ENCODE results near the gene RPS16. TPM values are rescaled to one million over a fixed set of nuclear protein-coding genes. Genes with fewer than 3 reads are reported as not detected.

Gene RPS16
- total RNA-seq, 1 donor from 2014 or later = 1,453 TPM

GRCh38 chr19:39412867-39413271 is 22.9 kb downstream of the RPS16 start:
- intact Hi-C loops (cut with DNase I) = loop anchor here (1.0 to 5.0 kb wide), 5 partner anchors 10 to 1161 kb away; partner anchors contain the start of genes MED29 and PAF1
- no peak for DNase-seq (ENCODE audit: low spot score in 2 of 2)

GRCh38 chr19:39412100-39412866 is 23.5 kb downstream of the RPS16 start, which contains the start of gene PLEKHG2:
TSS of gene PLEKHG2 (plus strand) at chr19:39412669. CDS start at chr19:39414087, 1,418 bp downstream.
- Histone ChIP-seq H3K4me1 (peaks cover 9 to 28% of the 10 kb centered on the region in 2 donors), H3K27ac (peak within 1 kb of the TSS; percentile 100), H3K27me3 (no peaks in the 10 kb centered on the region), H3K9me3 (no peaks in the 10 kb centered on the region), H3K4me3 (peak within 1 kb of the TSS; percentile 97 to 98), H3K36me3 (peaks cover 28 to 31% of the 10 kb centered on the region in 2 donors)
- TF ChIP-seq CTCF (IDR thresholded peaks at IDR 0.05) = peak; percentile 88 to 94 (median 89)
- intact Hi-C loops (cut with DNase I) = loop anchor here (1.0 to 5.0 kb wide), 5 partner anchors 9 to 1160 kb away; partner anchors contain the start of genes MED29 and PAF1
- DNase-seq (ENCODE audit: low spot score in 2 of 2) = peak; percentile 97 to 99

More at GRCh38 chr19:39412867-39413271, 22.9 kb downstream of the RPS16 start:
- peak overlapping the region; percentile 86 to 100 for H3K27ac ChIP-seq
- no peak for TF ChIP-seq CTCF (IDR thresholded peaks at IDR 0.05)
- no peaks in the 10 kb centered on the region for H3K9me3 ChIP-seq
- H3K27me3 ChIP-seq = no peaks in the 10 kb centered on the region
- H3K4me1 ChIP-seq = peaks cover 9 to 31% of the 10 kb centered on the region in 2 donors
- H3K4me3 ChIP-seq = peak overlapping the region; percentile 66 to 97
- H3K36me3 ChIP-seq = peaks cover 26 to 31% of the 10 kb centered on the region in 2 donors

- Histone ChIP-seq H3K9me3 (no peaks in the 10 kb centered on the region), H3K4me3 (peak overlapping the region; percentile 97 to 98), H3K4me1 (peaks cover 9 to 27% of the 10 kb centered on the region in 2 donors), H3K36me3 (peaks cover 26 to 31% of the 10 kb centered on the region in 2 donors), H3K27ac (peak overlapping the region; percentile 100), H3K27me3 (no peaks in the 10 kb centered on the region)
- peak; percentile 83 to 98 for DNase-seq (ENCODE audit: low spot score in 2 of 2)
- intact Hi-C loops (cut with DNase I) = loop anchor here (1.0 to 5.0 kb wide), 5 partner anchors 8 to 1159 kb away; partner anchors contain the start of genes MED29 and PAF1
- peak; percentile 86 to 97 (median 91) for TF ChIP-seq CTCF (IDR thresholded peaks at IDR 0.05)
These were observed 24.0 kb downstream of the RPS16 start for GRCh38 chr19:39411832-39412099.

GRCh38 chr19:39411081-39411831 is 24.5 kb downstream of the RPS16 start:
- intact Hi-C loops (cut with DNase I) = loop anchor here (5.0 kb wide), 1 partner anchor 1159 kb away; no protein-coding TSS in a partner anchor
- DNase-seq (ENCODE audit: low spot score in 2 of 2) = peak in 1 of 2 donors; percentile 93
- Histone ChIP-seq H3K9me3 (no peaks in the 10 kb centered on the region), H3K4me1 (peaks cover 9 to 25% of the 10 kb centered on the region in 2 donors), H3K36me3 (peaks cover 21 to 28% of the 10 kb centered on the region in 2 donors), H3K4me3 (peak overlapping the region; percentile 97 to 98), H3K27me3 (no peaks in the 10 kb centered on the region), H3K27ac (peak overlapping the region; percentile 100)
- no peak for TF ChIP-seq CTCF (IDR thresholded peaks at IDR 0.05)

- Histone ChIP-seq H3K4me3 (peak overlapping the region; percentile 97 to 98), H3K27ac (peak overlapping the region; percentile 100), H3K27me3 (no peaks in the 10 kb centered on the region), H3K36me3 (peaks cover 18 to 28% of the 10 kb centered on the region in 2 donors), H3K9me3 (no peaks in the 10 kb centered on the region), H3K4me1 (peaks cover 9 to 22% of the 10 kb centered on the region in 2 donors)
- no peak for DNase-seq (ENCODE audit: low spot score in 2 of 2)
- intact Hi-C loops (cut with DNase I) = loop anchor here (5.0 kb wide), 1 partner anchor 1158 kb away; no protein-coding TSS in a partner anchor
- no peak for TF ChIP-seq CTCF (IDR thresholded peaks at IDR 0.05)
These were observed 25.0 kb downstream of the RPS16 start for GRCh38 chr19:39410831-39411080.
